HG02642 (cell line): ENCODE measurements around the gene RHBG.

Experiments used
- ATAC-seq: cut with Tn5 transposase; IDR thresholded peaks from one replicate; pipeline ENCODE4 v1.9.1; 2021; ENCODE audit warnings: mild to moderate bottlenecking; ENCODE audit not compliant: unreplicated experiment, poor library complexity

The RHBG gene

DNA sequence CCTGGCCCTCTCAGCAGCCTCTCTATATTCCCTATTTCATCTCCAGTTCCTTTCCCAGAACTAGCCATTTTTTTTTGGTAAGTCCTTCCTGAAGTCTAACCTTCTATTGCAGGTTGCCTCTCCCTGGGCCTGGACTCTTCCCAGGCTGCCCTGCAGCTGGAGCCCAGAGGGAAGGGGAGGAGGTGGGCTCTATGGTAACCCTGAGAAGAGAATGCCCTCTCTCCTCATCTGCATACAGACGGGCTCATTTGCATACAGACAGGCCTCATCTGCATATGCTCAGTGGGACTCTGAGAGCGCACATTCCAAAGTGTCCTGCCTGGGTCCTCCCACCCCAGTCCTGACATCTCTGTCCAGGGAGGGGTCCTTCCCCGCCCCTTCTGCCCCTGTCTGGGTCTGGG lies 32.7 kb downstream of the RHBG start:
- ATAC-seq, result no peak

DNA sequence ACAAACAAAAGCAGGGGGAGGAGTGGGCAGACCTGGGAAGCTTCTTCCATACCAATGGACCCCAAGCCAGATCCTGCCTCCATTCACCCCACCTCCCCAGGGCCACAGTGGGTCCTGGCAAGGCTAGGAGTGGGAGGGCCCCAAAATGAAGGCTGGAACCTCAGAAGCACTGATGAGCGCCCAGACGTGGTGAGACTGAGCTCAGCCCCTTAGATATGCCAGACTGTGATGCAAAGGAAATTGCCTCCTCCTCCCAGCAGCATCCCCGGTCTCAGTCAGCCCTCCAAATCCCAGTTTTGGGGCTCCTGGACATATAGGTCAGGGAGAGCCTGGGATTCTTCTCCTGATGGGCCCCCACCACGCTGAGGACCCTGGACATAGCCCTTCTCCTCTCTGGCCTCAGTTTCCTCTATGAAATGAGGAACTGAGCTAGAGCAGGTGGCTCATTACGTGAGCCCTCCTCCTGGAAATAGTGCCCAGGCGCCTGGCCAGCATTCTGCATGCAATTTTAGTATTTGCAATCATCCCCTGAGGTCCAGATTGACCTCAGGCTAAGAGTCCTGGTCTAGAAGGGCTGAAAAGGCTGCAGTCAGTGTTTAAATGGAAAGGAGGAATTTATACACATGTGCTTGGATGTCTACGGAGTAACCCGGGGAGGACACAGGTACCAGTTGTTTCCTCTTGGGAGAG lies 33.5 kb downstream of the RHBG start:
- no peak for ATAC-seq

DNA sequence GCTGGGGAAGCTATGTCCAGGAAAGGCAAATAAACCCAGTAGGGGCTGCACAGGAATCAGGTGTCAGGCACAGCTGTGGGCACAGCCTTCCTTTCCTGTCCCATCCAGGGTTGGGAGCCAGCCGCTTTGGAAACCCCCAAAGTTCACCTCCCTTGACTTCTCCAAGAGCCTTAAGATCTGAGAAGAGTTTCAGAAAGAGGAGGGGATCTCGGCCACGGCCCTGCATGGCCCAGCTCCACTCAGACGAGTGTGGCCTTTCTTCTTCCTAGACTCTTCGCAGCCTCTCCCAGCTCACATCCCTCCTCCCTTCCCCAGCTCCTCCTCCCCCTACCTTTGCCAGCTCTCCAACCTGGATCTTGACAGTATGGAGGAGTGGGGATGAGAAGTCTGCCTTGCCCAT lies 36.7 kb downstream of the RHBG start:
- ATAC-seq, result no peak

DNA sequence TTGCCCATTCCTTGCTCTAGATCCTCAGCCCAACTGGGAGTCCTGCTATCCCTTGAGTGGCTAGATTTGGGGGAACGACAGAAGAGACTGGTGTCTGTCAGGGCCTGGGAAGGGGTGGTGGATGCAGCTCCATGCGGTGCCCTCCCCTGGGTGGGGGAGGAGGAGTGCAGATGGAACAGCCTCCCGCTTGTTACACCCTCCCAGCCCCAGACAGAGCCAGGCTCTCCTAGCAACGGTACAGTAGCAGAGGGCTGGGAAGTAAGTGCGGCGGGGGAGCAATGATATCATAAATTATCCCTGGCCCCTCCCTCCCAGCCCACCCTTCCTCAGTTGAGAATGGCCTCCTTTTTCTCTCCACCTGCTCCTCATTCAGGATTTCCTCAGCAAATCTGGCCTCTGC lies 37.2 kb downstream of the RHBG start:
- ATAC-seq, result no peak

DNA sequence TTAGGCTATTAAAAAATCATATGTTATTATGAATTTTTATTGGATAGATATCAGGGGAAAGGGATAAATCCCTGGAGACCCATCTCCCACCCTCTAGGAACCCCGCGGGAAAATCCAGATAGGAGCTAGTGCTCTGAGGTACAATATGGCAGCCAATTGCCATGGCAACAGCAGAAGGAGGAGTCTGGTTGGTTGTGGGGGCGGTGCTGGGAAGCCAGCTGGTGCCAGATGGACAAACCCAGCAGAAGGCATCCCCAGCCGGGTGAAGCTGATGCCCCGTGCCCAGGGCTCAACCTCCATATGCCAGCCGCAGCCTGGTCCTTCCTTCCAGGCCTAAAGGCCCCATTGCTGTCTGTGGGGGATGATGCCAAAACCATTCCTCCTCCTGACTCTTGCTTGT lies 38.3 kb downstream of the RHBG start:
- no peak for ATAC-seq

DNA sequence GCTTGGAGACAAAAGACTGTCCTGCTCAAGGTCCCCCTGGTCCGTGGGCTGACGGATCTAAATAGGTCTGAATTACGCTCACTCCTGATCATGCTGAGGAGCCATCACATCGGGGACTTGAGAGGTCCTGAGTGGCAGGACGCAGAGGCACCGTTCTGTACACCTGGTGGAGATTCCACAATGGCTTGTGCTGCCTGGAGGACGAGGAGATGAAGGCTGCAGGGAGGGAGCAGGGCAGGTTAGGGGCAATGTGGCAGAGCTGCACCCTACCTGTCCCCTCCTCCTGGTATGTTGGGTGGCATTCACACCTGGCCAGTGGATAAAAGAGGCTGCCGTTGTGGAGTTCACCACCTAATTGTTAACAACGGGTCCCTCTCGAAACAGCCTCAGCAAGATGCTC lies 38.7 kb downstream of the RHBG start:
- no peak for ATAC-seq

DNA sequence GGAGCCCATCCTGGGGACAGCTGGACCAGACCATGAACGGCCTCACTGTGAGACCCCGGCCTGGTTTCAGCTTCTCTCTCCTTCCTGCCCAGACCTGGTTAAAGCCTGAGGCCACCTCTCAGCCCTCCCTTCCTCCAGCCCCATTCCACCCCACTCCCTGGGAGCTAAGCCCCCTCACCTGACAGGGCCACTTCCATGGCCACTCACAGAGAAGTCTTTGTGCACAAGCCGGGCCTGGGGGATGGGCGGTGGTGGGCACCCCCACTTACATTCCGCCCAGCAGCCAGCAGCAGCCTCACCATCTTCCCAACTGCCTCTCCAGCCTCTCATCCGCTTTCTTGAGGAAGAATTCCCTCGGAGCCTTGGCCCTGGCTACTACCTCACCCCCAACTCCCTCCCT lies 40.4 kb downstream of the RHBG start:
- no peak for ATAC-seq

DNA sequence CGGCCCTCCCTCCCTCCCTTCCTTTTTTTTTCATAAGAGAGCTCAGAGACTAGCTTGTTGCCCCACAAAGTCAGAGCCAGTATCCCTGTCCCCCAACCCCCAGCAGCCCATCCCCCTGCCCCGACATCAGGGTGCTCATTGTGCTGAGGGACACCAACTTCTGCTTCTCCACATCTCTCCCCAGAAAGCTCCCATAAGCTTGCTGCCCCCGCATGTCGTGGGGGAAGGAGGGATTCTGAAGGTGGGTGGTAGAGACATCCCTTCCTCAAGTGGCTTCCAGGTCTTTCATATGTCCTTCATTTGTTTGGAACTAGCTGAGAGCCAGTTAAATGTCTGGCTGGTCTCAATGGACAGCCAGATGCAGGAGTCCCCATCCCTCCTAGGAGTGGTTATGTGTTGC lies 41.2 kb downstream of the RHBG start:
- no peak for ATAC-seq

DNA sequence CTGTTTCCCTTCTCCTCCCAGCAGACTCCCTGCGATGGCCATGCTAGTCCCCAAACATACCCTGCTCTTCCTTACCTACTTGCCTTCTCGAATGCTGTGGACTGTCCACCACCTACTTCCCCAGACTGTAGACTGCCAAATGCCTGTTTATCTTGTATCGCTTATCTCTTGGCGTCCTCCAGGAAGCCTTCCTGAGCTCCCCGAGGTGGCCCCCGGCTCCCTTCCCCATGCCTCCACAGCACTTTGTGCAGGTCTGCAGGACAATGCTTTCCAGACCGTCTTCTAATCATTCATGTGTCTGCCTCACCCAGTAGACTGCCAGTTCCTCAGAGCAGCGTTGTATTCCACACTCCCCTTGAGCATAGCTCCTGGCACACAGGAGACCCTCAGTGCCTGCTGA lies 41.7 kb downstream of the RHBG start:
- no peak for ATAC-seq

DNA sequence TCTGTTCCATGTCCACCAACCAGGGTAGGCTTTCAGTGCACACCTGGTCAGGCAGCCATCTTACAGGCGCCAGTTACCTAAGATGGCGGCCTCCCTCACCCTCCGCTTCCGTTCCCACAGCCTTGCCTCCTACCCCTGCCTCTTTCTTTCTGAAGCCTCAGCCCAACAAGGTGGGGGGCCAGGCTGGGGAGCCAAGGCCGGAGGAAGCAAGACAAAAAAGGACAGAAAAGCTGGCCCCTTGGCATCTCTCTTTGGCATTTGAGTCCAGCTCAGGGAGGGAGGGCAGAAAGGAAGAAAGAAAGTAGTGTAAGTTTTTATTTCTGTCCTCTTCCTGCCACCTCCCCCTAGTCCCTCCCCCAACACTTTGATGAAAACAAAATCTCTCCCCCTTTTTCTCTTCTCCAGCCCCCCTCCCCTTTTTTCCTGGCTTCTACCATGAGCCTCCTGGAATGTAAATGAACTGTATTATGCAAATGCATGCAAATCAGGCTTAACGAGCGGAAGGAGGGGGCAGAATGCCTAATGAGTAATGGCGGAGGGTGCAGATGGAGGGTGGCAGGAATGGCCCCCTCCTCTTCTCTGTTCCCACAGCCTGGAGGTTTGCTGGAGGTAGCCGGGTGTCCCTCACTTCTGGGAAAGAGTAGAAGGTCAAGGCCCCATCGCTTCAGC lies 43.8 kb downstream of the RHBG start:
- ATAC-seq, result no peak

DNA sequence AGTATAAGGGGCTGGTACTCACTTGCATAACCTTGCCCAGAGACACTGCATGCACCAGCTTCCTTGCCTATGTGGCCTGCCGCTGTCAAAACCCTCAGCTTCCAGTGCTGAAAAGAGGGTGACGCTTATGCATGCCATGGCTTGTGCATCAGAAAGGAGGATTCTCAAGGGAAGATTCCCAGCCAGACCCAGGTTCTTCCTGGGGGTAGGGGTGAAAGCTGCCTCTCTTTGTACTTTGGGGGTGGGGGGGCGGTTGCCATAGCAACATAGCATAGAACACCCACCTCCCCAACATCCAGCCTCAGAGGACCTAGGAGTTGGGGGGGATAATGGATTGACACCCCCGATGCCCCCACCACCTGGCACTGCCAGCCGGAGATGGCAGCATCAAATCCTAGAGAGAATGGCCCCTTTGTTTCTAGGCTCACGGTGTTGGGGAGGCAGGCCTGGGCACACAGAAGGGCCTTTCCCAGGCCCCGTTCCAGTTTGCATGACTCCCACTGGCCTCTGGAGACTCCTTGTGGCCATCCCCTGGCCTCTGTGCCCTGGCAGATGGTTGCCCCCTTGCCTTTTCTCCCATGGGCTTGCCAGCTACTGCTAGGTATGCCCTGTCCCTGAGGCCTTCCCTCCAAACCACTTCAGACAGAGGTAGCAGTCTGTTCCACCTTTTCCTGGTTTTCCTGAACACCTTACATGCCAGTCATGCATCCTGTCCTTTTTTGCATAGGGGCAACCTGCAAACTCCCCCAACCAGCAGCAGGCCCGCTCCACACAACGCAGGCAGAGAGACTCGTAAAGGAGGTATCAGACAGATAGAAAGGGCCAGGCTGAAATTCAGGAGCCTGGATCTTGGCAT lies 44.6 kb downstream of the RHBG start:
- no peak for ATAC-seq

DNA sequence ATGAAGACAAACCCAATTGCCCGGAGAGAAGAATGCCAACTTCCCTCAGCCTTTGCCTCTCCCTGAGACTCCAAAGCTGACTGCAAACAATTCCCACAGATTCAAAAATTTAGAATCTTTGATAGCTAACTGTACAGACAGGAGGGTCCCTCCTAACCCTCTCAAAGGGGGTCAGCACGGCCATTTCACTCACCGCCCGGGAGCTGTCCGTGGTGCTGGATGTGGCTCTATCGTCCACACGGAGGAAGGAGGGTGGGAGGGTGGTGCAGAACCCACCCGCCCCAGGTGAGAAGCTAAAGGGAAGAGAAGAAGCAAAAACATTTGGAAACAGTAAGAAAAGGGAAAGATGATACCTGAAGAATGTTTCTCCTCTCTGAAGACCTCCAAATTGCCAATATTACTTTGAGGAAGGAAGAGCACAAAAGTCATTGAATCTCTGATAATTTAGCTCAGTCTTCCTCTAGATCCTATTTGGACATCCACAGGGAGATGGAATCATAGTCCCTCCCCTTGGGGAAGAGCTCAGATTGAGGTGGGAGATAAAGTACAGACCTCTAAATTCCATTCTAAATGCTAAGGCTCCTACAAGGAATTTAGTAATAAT lies 45.6 kb downstream of the RHBG start:
- ATAC-seq, result no peak

DNA sequence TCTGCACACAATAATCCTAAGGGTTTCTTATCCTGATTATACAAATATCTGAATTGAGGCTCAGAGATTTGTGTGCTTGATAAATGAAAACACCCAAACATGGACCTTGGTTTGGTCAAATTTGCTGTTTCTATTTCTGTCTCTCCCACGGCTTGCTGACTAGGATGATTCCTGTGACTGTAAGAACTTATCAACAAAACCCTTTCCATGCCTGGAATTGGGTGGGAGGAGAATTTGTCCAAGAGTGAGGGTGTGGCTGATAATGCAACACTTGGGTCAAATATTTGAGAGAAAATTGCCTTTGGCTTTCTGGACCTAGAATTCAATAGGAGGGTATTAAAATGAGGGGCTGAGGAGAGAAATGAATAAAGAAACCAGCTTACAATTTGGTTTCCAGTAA lies 48.0 kb downstream of the RHBG start:
- no peak for ATAC-seq

DNA sequence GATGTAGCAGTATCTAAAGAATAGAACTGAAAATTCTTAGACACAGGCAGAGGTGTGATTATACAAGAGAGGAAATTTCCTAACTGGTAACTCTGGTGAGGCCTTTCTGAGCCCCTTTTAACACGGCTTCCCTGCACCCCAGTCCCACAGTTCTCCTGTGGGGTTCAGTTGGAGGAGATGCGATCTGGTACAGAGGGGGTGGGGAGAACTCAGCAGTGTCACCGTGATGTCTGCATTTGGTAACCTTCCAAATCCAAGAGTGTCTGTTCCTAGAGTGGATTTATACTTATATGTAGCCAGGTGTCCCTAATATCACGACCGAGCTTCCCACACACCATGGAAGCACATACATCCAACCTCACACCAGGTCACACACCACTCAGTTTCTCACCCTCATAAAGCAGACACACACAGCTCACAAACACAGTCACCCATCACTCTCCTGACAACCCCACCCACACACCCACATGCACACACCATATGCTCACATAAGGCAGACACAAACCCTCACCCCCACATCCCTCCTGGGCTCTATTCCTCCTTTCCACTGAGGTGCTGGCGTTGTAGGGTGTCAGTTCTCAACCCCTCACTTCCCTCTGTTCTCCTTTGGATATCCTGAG lies 48.5 kb downstream of the RHBG start:
- no peak for ATAC-seq

DNA sequence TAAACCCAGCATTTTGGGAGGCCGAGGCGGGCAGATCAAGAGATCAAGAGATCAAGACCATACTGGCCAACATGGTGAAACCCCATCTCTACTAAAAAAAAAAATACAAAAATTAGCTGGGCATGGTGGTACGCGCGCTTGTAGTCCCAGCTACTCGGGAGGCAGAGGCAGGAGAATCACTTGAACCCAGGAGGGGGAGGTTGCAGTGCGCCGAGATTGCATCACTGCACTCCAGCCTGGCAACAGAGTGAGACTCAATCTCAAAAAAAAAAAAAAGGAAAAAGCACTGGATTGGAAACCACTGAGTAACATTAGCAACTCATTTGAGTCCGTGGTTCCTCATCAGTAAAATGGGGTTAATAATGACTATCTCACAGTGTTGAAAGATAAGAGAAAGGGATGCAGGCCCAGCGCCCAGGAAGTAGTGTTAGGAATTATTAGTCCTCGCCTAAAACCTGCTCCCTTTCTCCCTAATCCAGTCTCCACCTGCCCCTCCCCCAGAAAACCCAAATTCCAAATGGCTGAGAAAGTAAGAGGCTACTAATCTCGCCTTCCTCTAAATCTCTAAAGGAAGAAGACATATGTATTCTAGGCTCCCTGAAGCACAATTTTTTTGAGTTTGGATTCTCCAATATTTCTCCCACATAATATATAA lies 49.5 kb downstream of the RHBG start:
- ATAC-seq, result no peak

DNA sequence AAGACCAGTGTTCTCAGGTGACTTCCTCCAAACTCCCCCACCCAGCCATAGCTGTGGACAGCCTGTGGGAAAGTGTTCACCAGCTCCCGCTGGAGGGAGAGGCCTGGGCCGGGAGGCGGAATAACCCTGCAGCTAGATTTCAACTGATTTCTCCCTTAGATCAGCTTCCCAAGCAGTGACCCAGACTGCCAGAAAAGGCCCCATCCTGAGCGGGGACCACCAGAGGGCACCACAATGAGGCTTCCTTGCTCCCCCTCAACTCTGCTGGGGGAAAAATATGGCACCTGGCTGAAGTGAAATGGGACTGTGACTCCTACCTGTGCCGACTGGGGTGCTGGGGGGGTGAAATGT lies 50.8 kb downstream of the RHBG start:
- no peak for ATAC-seq

DNA sequence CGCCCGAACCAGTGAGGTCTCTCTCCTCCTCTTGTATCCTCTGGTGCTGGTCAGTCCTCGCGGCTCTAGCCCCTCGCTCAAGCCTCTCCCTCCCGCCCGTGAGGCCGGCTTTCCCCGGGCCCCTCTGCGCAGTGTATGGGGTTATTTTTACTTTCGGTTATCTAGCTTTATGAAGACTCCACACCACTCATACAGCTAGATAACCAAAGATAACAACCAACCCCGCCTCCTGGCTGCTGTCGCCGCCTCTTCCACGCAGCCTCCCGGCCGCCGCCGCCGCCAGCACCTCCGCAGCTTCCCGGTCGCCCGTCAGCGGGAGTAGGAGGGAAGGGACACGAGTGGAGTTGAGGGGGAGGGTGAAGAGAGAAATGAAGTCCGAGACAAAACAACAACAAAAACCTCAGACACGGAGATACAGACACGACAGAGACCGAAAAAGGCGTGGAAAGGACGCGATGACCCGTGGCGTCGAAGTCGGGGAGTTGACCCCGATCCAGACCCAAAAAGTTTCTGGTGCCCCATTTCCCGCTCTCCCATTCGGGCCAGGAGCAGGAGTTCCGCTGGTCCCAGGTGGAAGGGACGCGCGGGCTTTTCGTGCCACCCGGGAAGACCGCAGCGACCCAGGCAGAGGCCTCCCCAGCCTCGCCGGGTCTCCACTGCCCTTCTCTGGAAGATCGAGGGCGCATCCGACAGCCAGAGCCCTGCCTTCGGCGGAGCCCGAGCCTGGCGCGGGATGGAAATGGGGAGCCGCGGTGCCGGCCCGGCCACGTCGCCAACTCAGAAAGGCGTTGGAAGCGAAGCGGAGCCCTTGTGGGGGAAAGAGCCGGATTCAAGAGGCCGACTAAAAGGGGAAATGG lies 51.4 kb downstream of the RHBG start:
- no peak for ATAC-seq

DNA sequence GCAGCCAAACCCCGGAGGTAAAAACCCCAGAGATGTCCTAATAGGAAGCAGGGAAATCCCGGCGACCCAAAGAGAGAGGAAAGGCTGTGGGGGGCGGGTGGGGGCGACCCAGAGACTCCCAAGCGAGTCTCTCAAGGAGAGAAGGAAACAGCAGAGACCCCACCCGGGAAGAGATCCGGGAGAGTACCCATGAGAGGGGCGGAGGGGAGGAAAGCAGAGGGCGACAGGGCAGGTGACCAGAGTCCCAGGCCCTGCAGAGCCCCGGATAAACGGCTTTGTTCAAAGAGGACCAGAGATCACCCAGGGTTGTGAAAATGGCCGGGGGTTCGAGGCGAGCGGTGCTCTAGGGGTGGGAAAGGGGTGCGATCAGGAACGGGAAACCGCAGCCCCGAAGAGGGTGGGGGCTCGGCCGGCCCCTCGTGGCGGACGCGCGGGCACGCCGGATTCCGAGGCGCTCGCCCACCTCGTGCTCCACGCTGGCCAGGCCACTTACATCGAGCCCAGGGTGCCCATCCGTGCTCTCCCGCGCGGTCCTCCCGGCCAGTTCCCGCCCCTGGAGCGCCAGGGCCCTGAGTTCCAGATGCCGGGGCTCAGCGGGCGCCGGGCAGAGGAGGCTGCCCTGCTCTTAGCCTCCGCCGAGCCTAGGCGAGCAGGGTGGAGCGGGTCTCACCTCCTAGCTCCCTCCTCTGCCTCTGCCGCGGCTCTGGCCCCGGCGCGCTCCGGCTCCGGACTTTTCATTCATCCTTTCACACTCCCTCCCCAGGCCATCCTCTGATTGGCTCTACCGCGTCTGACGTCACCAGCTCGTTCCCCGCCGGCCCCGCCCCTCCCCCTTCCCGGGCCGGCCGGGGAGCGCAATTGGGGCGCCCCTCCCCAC lies 52.3 kb downstream of the RHBG start:
- ATAC-seq, result peak; percentile 80
